Ammon's horn (tissue), 1 donor: ENCODE measurements around the gene ATG4D.
"Not testable (repeated sequence)": the region's sequence is repeated elsewhere in the genome, so short reads cannot be mapped to it uniquely, and the experiment has no call there.

ENCODE experiments used
- DNase-seq: peaks from one replicate; pipeline ENCODE4 v3.0.0-alpha.2; 2016; ENCODE audit warnings: low spot score

Gene ATG4D

DNA sequence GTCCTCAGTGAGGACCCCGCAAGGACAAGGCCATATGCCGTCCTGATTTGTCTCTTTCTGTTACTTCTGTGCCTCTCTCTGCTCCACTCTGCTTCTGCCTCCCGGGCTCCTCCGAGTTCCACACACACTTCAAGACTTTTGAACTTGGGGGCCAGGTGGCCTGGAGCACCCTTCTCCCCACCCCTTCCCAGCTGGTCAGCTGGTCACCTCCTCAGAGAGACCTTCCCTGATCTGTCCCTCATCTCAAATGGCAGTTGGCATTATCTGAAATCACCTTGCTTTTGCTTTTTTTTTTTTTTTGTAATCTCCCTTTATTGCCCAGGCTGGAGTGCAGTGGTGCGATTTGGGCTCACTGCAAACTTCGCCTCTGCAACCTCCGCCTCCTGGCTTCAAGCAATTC lies 24.3 kb upstream of the ATG4D start:
- no peak for DNase-seq

DNA sequence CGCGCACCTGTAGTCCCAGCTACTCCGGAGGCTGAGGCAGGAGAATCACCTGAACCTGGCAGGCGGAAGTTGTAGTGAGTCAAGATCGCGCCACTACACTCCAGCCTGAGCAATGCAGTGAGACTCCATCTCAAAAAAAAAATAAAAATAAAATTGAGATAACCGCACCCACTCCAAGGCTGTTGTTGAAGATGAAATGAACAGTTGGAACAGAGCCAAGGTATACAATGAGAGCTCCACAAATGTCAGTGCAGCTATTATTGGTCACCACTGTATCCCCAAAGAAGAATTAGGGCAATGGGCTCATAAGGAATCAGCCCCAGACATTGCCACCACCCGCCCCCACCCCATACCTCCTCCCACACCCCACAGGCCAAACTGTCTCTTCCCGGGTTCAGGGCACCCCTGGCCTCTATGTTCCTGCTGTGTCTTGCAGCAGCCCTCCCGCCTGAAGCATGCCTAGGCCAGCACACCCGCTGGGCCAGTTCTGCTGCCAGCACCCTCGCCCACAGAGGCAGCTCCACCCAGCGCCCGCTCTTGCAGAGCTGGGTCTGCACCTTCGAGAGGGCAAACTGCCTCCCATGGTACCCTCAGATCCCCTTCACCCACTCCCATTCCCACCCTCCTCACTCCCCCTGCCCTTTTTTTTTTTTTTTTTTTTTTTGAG lies 22.9 kb upstream of the ATG4D start:
- no peak for DNase-seq

DNA sequence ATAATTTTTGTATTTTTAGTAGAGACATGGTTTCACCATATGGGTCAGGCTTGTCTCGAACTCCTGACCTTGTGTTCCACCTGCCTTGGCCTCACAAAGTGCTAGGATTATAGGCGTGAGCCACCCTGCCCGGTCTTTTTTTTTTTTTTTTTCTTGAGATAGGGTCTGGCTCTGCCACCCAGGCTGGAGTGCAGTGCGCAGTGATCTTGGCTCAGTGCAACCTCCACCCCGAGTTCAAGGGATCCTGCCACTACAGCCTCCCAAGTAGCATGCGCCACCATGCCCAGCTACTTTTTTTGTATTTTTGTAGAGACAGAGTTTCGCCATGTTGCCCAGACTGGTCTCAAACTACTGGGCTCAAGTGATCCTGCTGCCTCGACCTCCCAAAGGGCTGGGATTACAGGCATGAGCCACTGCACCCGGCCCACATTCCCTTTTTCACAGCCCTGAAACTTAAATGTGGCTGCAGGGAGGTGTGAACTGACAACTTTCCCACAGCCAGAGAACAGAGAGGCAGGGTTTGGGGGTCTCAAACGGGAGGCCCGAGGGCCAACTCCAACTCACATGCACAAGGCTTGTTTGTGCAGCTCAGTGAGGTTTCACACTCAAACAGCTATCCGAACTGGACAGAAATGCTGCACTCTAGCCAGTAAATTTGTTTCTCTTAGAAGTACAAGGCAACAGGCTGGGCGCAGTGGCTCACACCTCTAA lies 22.1 kb upstream of the ATG4D start:
- DNase-seq, result no peak

DNA sequence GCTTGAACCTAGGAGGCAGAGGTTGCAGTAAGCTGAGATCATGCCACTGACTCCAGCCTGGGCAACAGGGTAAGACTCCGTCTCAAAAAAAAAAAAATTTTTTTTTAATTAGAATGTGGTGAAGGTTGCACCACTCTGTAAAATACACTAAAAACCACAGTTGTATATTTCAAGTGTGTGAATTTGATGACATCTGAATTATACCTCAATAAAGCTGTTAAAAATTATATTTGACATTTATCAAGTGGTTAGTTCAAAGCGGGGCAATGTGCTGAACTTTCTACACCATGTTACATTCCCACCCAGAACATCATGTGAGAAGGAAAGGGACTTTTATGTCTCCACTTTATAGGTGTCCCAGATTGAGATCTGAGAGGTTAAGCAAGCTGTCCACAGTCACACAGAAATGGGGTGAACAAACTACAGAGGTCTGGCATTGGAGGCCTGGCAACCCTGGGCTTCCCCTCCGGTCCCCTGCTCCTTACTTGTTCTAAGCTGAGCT lies 20.5 kb upstream of the ATG4D start:
- DNase-seq, result no peak

GRCh38 chr19:10525636-10526035 lies 18.1 kb upstream of the ATG4D start:
- no peak for DNase-seq

GRCh38 chr19:10526887-10527286 lies 16.8 kb upstream of the ATG4D start:
- not testable (repeated sequence) for DNase-seq

DNA sequence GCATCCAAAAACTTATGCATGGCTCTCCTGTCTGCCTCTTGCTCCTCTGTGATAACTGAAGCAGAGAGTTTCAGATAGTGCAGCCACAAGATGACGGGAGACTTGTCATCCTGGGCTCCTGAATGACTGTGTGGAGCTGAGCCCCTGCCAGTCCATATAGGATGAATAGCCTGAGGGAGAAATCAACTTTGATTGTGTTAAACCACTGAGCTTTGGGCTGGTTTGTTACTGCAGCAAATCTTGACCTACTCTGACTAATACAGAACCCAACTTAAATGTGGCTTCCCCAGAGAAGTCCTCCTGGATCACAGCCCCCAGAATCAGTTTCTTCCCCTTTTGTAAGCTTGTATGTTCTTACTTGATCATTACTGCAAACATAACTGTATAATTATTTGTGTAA lies 11.2 kb upstream of the ATG4D start:
- no peak for DNase-seq

DNA sequence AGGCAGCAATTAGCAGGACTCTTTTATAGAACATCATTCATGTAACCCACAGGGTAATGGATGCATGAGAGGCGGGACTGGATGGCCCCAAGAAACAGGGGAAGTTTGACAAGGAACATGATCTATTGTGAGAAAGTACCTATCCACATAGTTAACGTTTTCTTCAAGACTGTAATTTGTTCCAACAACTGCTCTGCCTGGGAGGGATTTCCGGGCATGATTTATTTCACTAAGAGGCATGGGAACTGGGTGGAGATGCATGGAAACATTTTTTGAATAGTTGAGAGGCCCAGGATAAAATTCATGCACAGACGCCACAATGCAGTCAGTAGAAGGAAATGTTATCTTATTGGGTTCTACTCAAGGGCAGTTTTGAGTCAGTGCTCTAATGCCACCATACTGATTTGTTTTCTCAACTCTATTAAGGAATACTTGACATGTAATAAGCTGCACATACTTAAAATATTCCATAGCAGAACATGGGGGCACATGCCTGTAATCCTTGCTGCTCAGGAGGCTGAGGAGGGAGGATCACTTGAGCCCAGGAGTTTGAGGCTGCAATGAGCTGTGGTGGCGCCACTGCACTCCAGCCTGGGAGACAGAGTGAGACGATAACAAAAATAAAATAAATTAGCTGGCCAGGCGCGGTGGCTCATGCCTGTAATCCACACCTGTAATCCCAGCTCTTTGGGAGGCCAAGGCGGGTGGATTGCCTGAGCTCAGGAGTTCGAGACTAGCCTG lies 9.9 kb upstream of the ATG4D start:
- DNase-seq, result no peak

DNA sequence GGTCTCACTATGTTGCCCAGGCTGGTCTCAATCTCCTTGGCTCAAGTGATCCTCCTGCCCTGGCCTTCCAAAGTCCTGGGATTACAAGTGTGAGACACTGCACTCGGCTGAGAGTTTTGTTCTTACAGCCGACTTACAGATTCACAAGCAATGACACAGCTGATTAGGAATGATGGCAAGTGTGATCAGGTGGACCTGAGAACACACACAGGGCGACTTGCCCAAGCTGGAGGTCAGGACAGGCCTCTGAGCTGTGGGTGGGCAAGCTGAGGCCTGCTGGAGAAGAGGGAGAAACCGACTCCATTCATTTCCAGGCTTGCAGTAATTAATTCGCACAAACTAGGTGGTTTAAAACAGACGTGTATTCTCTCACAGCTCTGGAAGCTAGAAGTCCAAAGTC lies 8.1 kb upstream of the ATG4D start:
- DNase-seq, result no peak

- DNase-seq, result no peak
Observed at GRCh38 chr19:10537668-10538067, 6.0 kb upstream of the ATG4D start.

DNA sequence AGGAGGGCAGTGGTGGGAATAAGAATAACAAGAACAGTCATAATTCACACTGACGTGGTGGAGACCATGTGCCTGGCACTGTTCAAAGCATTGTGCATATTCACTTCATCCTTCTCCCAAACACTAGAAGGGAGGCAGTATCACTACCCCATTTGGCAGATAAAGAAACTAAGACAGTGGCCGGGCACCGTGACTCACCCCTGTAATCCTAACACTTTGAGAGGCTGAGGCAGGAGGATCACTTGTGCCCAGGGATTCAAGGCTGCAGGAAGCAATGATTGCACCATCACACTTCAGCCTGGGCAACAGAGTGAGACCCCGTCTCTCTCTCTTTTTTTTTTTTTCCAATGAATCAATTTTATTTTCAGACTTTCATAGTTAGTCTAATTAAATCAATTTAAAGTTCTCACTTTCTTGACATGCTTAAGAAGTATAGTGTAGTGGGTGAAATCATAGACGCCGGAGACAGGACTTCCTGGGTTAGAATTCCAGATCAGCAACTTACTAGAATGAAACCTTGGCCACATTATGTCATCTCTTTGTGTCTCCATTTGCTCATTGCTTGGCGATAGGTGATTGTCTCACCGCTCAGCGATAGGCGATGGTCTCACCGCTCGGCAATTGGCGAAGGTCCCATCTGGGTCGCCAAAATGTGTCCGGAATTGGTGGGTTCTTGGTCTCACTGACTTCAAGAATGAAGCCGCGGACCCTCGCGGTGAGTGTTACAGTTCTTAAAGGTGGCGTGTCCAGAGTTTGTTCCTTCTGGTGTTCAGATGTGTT lies 5.3 kb upstream of the ATG4D start:
- DNase-seq, result no peak

DNA sequence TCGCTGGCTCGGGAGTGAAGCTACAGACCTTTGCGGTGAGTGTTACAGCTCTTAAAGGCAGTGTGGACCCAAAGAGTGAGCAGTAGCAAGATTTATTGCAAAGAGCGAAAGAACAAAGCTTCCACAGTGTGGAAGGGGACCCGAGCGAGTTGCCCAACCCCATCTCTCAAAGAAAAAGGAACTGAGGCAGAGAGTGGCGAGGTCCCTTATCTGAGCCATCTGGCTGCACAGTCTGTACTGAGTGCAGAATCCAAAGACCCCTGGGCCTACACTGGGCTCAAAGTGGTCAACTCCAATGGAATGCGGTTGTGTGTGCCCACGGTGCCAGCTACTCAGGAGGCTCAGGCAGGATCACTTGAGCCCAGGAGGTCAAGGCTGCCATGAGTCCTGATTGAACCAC lies 4.7 kb upstream of the ATG4D start:
- DNase-seq, result not testable (repeated sequence)

DNA sequence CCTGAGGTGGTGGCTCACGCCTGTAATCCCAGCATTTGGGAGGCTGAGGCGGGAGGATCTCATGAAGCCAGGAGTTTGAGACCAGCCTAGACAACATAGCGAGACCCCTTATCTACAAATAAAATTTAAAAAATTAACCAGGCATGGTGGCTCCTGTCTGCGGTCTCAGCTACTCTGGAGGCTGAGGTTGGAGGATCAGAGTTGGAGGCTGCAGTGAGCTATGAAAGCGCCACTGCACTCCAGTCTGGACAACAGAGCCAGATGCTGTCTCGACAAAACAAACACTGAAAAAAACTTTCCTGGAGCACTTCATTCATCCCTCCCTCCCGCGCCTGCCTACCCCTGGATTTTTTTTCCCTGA lies 665 bp upstream of the ATG4D start:
- DNase-seq, result no peak

DNA sequence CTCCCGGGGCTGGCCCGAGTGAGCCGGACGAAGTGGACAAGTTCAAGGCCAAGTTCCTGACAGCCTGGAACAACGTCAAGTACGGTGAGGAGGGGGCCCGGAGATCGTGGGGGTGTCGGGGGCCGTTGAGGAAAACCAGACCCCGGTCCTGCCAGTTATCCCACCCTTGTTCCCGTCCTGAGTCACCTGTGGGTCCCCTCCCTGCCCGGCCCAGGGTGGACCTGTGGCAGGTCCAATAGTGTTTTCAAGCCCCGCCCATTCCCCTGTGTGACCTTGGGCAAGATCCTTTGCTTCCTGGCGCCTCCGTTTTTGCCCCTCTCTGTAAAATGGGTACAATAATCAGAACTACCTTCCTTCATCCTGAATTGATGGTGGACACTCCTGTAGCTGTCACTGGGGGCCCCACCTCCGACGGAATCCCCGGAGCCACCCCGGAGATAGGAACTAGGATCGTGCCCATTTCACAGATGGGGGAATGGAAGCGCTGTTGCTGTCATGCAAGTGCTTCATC lies 593 bp downstream of the ATG4D start:
- DNase-seq, result no peak

DNA sequence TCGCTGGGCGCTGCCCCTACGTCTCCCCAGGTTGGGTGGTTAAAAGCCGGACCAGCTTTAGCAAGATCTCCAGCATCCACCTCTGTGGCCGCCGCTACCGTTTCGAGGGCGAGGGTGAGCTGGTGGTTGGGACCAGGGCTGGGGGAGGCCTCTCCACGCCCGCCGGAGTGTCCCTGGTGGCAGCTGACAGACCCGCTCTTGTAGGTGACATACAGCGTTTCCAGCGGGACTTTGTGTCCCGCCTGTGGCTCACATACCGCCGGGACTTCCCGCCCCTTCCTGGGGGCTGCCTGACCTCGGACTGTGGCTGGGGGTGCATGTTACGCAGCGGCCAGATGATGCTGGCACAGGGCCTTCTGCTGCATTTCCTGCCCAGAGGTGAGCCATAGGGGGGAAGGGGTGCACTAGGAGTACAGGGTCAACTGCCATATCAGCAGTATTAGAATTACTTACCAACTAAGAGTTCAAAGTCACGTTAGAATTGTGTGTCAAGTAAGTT lies 1.1 kb downstream of the ATG4D start:
- no peak for DNase-seq

DNA sequence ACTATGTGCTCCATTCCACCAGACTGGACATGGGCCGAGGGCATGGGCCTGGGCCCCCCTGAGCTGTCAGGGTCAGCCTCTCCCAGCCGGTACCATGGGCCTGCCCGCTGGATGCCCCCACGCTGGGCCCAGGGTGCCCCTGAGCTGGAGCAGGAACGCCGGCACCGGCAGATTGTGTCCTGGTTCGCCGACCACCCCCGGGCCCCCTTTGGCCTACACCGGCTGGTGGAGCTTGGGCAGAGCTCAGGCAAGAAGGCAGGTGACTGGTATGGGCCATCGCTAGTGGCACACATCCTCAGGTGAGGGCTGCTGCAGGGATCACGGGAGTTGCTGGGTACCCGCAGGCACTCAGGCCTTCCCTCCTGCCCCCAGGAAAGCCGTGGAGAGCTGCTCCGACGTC lies 3.1 kb downstream of the ATG4D start:
- DNase-seq, result no peak

DNA sequence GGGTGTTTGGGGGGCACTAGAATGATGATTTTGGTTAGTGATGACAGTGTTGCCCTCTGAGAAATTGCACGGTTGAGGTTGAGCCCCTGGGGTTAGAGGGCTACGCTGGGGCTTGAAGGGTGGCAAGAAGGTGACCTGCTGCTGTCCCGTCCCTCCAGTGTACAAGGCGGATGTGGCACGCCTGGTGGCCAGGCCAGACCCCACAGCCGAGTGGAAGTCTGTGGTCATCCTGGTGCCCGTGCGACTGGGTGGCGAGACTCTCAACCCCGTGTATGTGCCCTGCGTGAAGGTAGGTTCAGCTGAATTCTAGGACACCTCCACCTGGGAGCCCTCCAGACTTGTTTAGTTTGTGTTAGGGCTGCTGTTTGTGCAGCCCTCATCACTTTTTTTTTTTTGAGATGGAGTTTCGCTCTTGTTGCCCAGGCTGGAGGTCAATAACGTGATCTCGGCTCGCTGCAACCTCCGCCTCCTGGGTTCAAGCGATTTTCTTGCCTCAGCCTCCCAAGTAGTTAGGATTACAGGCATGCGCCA lies 5.1 kb downstream of the ATG4D start:
- DNase-seq, result no peak

DNA sequence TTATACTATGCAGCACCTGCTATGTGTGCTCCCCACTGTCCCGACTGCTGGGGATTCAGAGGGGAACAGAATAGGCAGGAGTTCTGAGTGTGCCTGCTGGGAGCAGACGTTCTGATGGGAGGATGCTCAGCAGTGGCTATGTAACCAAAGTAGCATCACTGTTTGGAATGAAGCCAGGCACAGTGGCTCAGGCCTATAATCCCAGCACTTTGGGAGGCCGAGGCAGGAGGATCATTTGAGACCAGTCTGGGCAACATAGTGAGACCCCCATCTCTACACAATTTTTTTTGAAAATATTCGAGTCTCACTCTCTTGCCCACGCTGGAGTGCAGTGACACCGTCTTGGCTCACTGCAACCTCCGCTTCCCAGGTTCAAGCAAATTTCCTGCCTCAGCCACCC lies 6.0 kb downstream of the ATG4D start:
- no peak for DNase-seq

GRCh38 chr19:10550336-10550735 lies 6.6 kb downstream of the ATG4D start:
- no peak for DNase-seq

DNA sequence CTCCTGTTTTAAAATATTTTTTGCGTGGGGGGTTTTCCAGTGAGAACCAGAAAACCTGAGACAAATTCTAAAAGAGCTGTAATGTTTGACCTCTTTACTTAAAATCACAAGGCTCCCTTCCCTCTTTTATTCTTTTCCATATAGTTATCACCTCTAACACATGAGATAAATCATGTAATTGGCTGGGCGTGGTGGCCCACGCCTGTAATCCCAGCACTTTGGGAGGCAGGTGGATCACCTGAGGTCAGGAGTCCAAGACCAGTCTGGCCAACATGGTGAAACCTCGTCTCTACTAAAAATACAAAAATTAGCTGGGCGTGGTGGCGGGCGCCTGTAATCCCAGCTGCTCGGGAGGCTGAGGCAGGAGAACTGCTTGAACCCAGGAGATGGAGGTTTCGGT lies 7.3 kb downstream of the ATG4D start:
- DNase-seq, result not testable (repeated sequence)

- DNase-seq, result no peak
Observed at GRCh38 chr19:10551698-10552301, 8.1 kb downstream of the ATG4D start.
